Measurements from ENCODE around the gene WWOX.

- TF ChIP-seq EZH2 (IDR thresholded peaks at IDR 0.05; ENCODE audit: borderline replicate concordance, insufficient read depth, low read depth, low read length, poor library complexity, severe bottlenecking) (no peak), CTCF (IDR thresholded peaks at IDR 0.05) (no peak)
These were observed 335.8 kb downstream of the WWOX start for GRCh38 chr16:78435260-78435659.
